PC-3 (cell line): Measurements from ENCODE around the gene HSPA9. TPM values are rescaled to one million over a fixed set of nuclear protein-coding genes. Genes with fewer than 3 reads are reported as not detected.

Experiments used
- ATAC-seq: fragments of 200-7000 bp; cut with Tn5 transposase; 2 replicates; pipeline ENCODE4 v1.9.1; 2020; ENCODE audit warnings: mild to moderate bottlenecking, moderate library complexity
- BruUV-seq: library from RNA; stranded (reverse); fragments of 400-500 nt; replicated peaks from 2 replicates; lab custom pipeline; 2021; lab: Mats Ljungman, UMichigan
- CTCF ChIA-PET: fragments of 300-600 bp; sonication (Branson Sonifier 250); formaldehyde crosslinking; loops from one replicate; lab custom pipeline; 2022; ENCODE audit warnings: antibody characterized with exemption; lab: Charles Lee
- POLR2A ChIA-PET: fragments of 300-600 bp; sonication (Branson Sonifier 250); formaldehyde crosslinking; loops from one replicate; lab custom pipeline; 2022; ENCODE audit warnings: antibody characterized with exemption; ENCODE audit not compliant: unreplicated experiment; lab: Charles Lee
- DNase-seq: peaks from one replicate; pipeline ENCODE4 v3.0.0-alpha.2; 2015
- H2AFZ ChIP-seq: fragments of 300-600 bp; sonication (generic); 2 replicates; pipeline ENCODE4 v1.6.0; 2016; ENCODE audit warnings: antibody characterized with exemption, low read length
- H3F3A ChIP-seq: fragments of 300-600 bp; sonication (generic); one replicate; pipeline ENCODE4 v1.6.0; 2017; ENCODE audit warnings: antibody characterized with exemption, low read length, control low read depth, mild to moderate bottlenecking; ENCODE audit not compliant: unreplicated experiment
- H3K27ac ChIP-seq: fragments of 300-600 bp; sonication (generic); 2 replicates; pipeline ENCODE4 v1.5.1; 2016; ENCODE audit warnings: mild to moderate bottlenecking, low read length
- H3K27me3 ChIP-seq: fragments of 300-600 bp; sonication (generic); 2 replicates; pipeline ENCODE4 v1.6.1; 2016; ENCODE audit warnings: low read length, mixed read lengths
- H3K36me3 ChIP-seq: fragments of 300-600 bp; sonication (generic); 2 replicates; pipeline ENCODE4 v1.6.1; 2016; ENCODE audit warnings: low read depth, mixed run types, low read length, mixed read lengths
- H3K4me1 ChIP-seq: fragments of 300-600 bp; sonication (generic); 2 replicates; pipeline ENCODE4 v1.5.1; 2016; ENCODE audit warnings: low read length; ENCODE audit not compliant: insufficient read depth
- H3K4me2 ChIP-seq: fragments of 300-600 bp; sonication (generic); 2 replicates; pipeline ENCODE4 v1.6.0; 2016; ENCODE audit warnings: low read length
- H3K4me3 ChIP-seq: fragments of 300-600 bp; sonication (generic); 2 replicates; pipeline ENCODE4 v1.5.1; 2016; ENCODE audit warnings: mild to moderate bottlenecking, low read length, mixed read lengths
- H3K79me2 ChIP-seq: fragments of 300-600 bp; sonication (generic); 2 replicates; pipeline ENCODE4 v1.6.1; 2017; ENCODE audit warnings: low read length, mixed read lengths
- H3K9ac ChIP-seq: fragments of 300-600 bp; sonication (generic); 2 replicates; pipeline ENCODE4 v1.6.0; 2016; ENCODE audit warnings: mild to moderate bottlenecking, low read length
- H3K9me2 ChIP-seq: fragments of 300-600 bp; sonication (generic); replicated peaks from 2 replicates; pipeline ENCODE4 v1.6.1; 2016; ENCODE audit warnings: mixed run types, low read length, mixed read lengths
- H3K9me3 ChIP-seq: fragments of 300-600 bp; sonication (generic); 2 replicates; pipeline ENCODE4 v1.6.1; 2016; ENCODE audit warnings: low read length, mixed read lengths
- H4K20me1 ChIP-seq: fragments of 300-600 bp; sonication (generic); 2 replicates; pipeline ENCODE4 v1.6.1; 2016; ENCODE audit warnings: low read length, mixed read lengths
- CTCF ChIP-seq: fragments of 300-600 bp; sonication (generic); conservative IDR thresholded peaks from 2 replicates; pipeline ENCODE4 v1.5.1; 2017; ENCODE audit warnings: antibody characterized with exemption, low read depth, mild to moderate bottlenecking, low read length
- EZH2 ChIP-seq: fragments of 300-600 bp; sonication (generic); IDR thresholded peaks from one replicate; pipeline ENCODE4 v1.6.1; 2017; ENCODE audit warnings: antibody characterized with exemption, mild to moderate bottlenecking, low read length; ENCODE audit not compliant: unreplicated experiment
- EZH2phosphoT487 ChIP-seq: fragments of 300-600 bp; sonication (generic); IDR thresholded peaks from 2 replicates; pipeline ENCODE4 v1.6.1; 2018; ENCODE audit warnings: mild to moderate bottlenecking, antibody characterized with exemption, low read length, borderline replicate concordance
- intact Hi-C: fragments of 100-400 bp; cut with micrococcal nuclease; formaldehyde crosslinking; loops from 2 replicates; pipeline ENCODE4 v1.9.0; 2023
- total RNA-seq: library from RNA; depleted of rRNA; stranded (reverse); fragments of >200 nt; gene quantifications from 2 replicates; pipeline ENCODE4 v1.2.3, GENCODE V29; 2014

Gene HSPA9
- total RNA-seq, 1 experiment from 2014 or later = 432 TPM

GRCh38 chr5:138605254-138605972 is 30.2 kb upstream of the HSPA9 start:
- H3K4me1 ChIP-seq = peaks cover 13% of the 10 kb centered on the region
- DNase-seq (no peak), ATAC-seq (no peak)
- H3K4me3 ChIP-seq = no peak overlapping the region
- BruUV-seq = no TSS peak
- no peaks in the 10 kb centered on the region for H3K9me2 ChIP-seq
- no peaks in the 10 kb centered on the region for H3K9me3 ChIP-seq
- no peak overlapping the region for H2AFZ ChIP-seq
- CTCF ChIA-PET = no interaction called here
- H3K27ac ChIP-seq = no peak overlapping the region
- H3K27me3 ChIP-seq = no peaks in the 10 kb centered on the region
- no peaks in the 10 kb centered on the region for H3F3A ChIP-seq
- no peaks in the 10 kb centered on the region for H3K79me2 ChIP-seq
- H3K4me2 ChIP-seq = no peak overlapping the region
- no peak overlapping the region for H3K9ac ChIP-seq
- POLR2A ChIA-PET = no interaction called here
- no peaks in the 10 kb centered on the region for H3K36me3 ChIP-seq
- TF ChIP-seq CTCF (no peak), EZH2phosphoT487 (no peak), EZH2 (no peak)
- no peaks in the 10 kb centered on the region for H4K20me1 ChIP-seq
- intact Hi-C loops = no loop called here

- ATAC-seq = no peak
- Histone ChIP-seq H3K9ac (no peak overlapping the region), H3K36me3 (no peaks in the 10 kb centered on the region), H3K4me3 (no peak overlapping the region), H3K4me2 (no peak overlapping the region), H3K4me1 (peaks cover 5% of the 10 kb centered on the region; the same call in 1 of the 2 replicates), H3K27ac (no peak overlapping the region), H3K79me2 (no peaks in the 10 kb centered on the region), H4K20me1 (no peaks in the 10 kb centered on the region), H3K9me3 (no peaks in the 10 kb centered on the region), H3K27me3 (no peaks in the 10 kb centered on the region), H2AFZ (no peak overlapping the region), H3K9me2 (no peaks in the 10 kb centered on the region), H3F3A (no peaks in the 10 kb centered on the region)
- CTCF ChIA-PET = no interaction called here
- POLR2A ChIA-PET = no interaction called here
- BruUV-seq = no TSS peak
- no peak for DNase-seq
- intact Hi-C loops = no loop called here
- no peak for TF ChIP-seq EZH2phosphoT487
- TF ChIP-seq CTCF = no peak
- TF ChIP-seq EZH2 = no peak
Measured at GRCh38 chr5:138604176-138604785, 29.1 kb upstream of the HSPA9 start.
